SU-DHL-6 (cell line): ENCODE measurements around the gene PCDHGA6.
"Not testable (repeated sequence)": the region's sequence is repeated elsewhere in the genome, so short reads cannot be mapped to it uniquely, and the experiment has no call there.

Experiments used
- EZH2phosphoT487 ChIP-seq: fragments of 200-600 bp; sonication (generic), shearing (Covaris generic); conservative IDR thresholded peaks from 2 replicates; pipeline ENCODE4 v1.6.1; 2018; ENCODE audit warnings: mild to moderate bottlenecking, antibody characterized with exemption, low read length, moderate library complexity, mixed read lengths
- TF ChIP-seq, protein P1 (sequence below): fragments of 200-600 bp; sonication (generic); IDR thresholded peaks from one replicate; pipeline ENCODE4 v1.5.1; 2017; ENCODE audit warnings: antibody characterized with exemption, mild to moderate bottlenecking, low read length, moderate library complexity; ENCODE audit not compliant: insufficient read depth, poor library complexity, severe bottlenecking

DNA sequence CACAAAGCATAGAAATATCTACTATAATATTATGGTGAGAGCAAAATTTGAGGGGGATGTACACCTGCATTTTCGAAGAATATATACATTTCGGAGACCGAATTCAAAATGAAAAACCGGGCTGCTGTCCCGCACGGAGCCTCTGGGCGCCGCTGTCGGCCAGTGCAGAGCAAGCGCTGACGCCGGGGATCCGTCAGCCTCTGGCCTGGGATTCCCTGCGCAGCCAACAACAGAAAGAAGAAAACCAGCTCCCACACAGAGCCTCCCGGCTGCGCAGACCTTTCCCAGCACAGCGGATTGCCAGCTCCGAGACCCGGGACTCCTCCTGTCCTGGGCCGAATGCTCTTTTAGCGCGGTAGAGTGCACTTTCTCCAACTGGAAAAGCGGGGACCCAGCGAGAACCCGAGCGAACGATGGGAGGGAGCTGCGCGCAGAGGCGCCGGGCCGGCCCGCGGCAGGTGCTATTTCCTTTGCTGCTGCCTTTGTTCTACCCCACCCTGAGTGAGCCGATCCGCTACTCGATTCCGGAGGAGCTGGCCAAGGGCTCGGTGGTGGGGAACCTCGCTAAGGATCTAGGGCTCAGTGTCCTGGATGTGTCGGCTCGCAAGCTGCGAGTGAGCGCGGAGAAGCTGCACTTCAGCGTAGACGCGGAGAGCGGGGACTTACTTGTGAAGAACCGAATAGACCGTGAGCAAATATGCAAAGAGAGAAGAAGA, 34.3 kb downstream of the PCDHGA6 start, which contains the start of gene PCDHGB6:
- TF ChIP-seq, protein P1, sequence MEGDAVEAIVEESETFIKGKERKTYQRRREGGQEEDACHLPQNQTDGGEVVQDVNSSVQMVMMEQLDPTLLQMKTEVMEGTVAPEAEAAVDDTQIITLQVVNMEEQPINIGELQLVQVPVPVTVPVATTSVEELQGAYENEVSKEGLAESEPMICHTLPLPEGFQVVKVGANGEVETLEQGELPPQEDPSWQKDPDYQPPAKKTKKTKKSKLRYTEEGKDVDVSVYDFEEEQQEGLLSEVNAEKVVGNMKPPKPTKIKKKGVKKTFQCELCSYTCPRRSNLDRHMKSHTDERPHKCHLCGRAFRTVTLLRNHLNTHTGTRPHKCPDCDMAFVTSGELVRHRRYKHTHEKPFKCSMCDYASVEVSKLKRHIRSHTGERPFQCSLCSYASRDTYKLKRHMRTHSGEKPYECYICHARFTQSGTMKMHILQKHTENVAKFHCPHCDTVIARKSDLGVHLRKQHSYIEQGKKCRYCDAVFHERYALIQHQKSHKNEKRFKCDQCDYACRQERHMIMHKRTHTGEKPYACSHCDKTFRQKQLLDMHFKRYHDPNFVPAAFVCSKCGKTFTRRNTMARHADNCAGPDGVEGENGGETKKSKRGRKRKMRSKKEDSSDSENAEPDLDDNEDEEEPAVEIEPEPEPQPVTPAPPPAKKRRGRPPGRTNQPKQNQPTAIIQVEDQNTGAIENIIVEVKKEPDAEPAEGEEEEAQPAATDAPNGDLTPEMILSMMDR: not testable (repeated sequence)
- not testable (repeated sequence) for TF ChIP-seq EZH2phosphoT487
